ENCODE results near the gene FGG. TPM values are rescaled to one million over a fixed set of nuclear protein-coding genes. Genes with fewer than 3 reads are reported as not detected.
A peak's percentile ranks its signal among the peaks of the same experiment; 100 is the strongest.

FGG gene
- total RNA-seq, 4 donors from 2014 or later: not detected

GRCh38 chr4:154623436-154623835, 11.0 kb upstream of the FGG start:
- H3K4me1 ChIP-seq: peaks cover 0 to 12% (median 9%) of the 10 kb centered on the region in 4 donors
- WGBS, 2 donors (ENCODE audit: low coverage in 1 of 2): 69 to 80% methylated on average over 2 to 3 of the region's 3 CpGs
- no peaks in the 10 kb centered on the region for H3K36me3 ChIP-seq
- H3K9me3 ChIP-seq: no peaks in the 10 kb centered on the region
- in situ Hi-C loops (cut with MboI; ENCODE audit: low pct_ligation_motif_present in 1 of 4, low pct_unique_long_range_greater_than_20kb in 1 of 4, low sequenced_read_pairs in 3 of 4): no loop called here
- DNase-seq: no peak
- no peak overlapping the region for H3K27ac ChIP-seq
- intact Hi-C loops (cut with DNase I; ENCODE audit: low total_unique reads): no loop called here
- TF ChIP-seq POLR2AphosphoS5 (IDR thresholded peaks at IDR 0.05) (no peak), POLR2A (IDR thresholded peaks at IDR 0.05) (no peak), EP300 (IDR thresholded peaks at IDR 0.05; ENCODE audit: low read depth) (no peak)
- TF ChIP-seq, protein P1, sequence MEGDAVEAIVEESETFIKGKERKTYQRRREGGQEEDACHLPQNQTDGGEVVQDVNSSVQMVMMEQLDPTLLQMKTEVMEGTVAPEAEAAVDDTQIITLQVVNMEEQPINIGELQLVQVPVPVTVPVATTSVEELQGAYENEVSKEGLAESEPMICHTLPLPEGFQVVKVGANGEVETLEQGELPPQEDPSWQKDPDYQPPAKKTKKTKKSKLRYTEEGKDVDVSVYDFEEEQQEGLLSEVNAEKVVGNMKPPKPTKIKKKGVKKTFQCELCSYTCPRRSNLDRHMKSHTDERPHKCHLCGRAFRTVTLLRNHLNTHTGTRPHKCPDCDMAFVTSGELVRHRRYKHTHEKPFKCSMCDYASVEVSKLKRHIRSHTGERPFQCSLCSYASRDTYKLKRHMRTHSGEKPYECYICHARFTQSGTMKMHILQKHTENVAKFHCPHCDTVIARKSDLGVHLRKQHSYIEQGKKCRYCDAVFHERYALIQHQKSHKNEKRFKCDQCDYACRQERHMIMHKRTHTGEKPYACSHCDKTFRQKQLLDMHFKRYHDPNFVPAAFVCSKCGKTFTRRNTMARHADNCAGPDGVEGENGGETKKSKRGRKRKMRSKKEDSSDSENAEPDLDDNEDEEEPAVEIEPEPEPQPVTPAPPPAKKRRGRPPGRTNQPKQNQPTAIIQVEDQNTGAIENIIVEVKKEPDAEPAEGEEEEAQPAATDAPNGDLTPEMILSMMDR (IDR thresholded peaks at IDR 0.05): no peak
- no peak overlapping the region for H3K4me3 ChIP-seq
- peaks cover 25% of the 10 kb centered on the region for H3K27me3 ChIP-seq

GRCh38 chr4:154622598-154622997, 10.1 kb upstream of the FGG start:
- Histone ChIP-seq H3K9me3 (no peaks in the 10 kb centered on the region), H3K4me3 (no peak overlapping the region), H3K4me1 (peaks cover 0 to 19% (median 11%) of the 10 kb centered on the region in 4 donors), H3K27ac (no peak overlapping the region), H3K36me3 (no peaks in the 10 kb centered on the region), H3K27me3 (peaks cover 16% of the 10 kb centered on the region)
- intact Hi-C loops (cut with DNase I; ENCODE audit: low total_unique reads) (no loop called here), in situ Hi-C loops (cut with MboI; ENCODE audit: low pct_ligation_motif_present in 1 of 4, low pct_unique_long_range_greater_than_20kb in 1 of 4, low sequenced_read_pairs in 3 of 4) (no loop called here)
- no peak for DNase-seq
- TF ChIP-seq, protein P1 (IDR thresholded peaks at IDR 0.05): peak; percentile 36 to 64 (median 47)
- TF ChIP-seq POLR2AphosphoS5 (IDR thresholded peaks at IDR 0.05) (no peak), POLR2A (IDR thresholded peaks at IDR 0.05) (no peak), EP300 (IDR thresholded peaks at IDR 0.05; ENCODE audit: low read depth) (no peak)

GRCh38 chr4:154620111-154620510, 7.7 kb upstream of the FGG start:
- H3K36me3 ChIP-seq: no peaks in the 10 kb centered on the region
- no peak overlapping the region for H3K4me3 ChIP-seq
- H3K4me1 ChIP-seq: peaks cover 0 to 24% (median 7%) of the 10 kb centered on the region in 4 donors
- no peaks in the 10 kb centered on the region for H3K27me3 ChIP-seq
- no peaks in the 10 kb centered on the region for H3K9me3 ChIP-seq
- intact Hi-C loops (cut with DNase I; ENCODE audit: low total_unique reads) (no loop called here), in situ Hi-C loops (cut with MboI; ENCODE audit: low pct_ligation_motif_present in 1 of 4, low pct_unique_long_range_greater_than_20kb in 1 of 4, low sequenced_read_pairs in 3 of 4) (no loop called here)
- no peak for DNase-seq
- TF ChIP-seq, protein P1 (IDR thresholded peaks at IDR 0.05): no peak
- TF ChIP-seq EP300 (IDR thresholded peaks at IDR 0.05; ENCODE audit: low read depth) (no peak), POLR2AphosphoS5 (IDR thresholded peaks at IDR 0.05) (no peak), POLR2A (IDR thresholded peaks at IDR 0.05) (no peak)
- 48% methylated on average over 1 of the region's 1 CpG; no CpG with 5 or more reads in 1 of the 2 donors for WGBS, 2 donors (ENCODE audit: low coverage in 1 of 2)
- no peak overlapping the region for H3K27ac ChIP-seq

DNA sequence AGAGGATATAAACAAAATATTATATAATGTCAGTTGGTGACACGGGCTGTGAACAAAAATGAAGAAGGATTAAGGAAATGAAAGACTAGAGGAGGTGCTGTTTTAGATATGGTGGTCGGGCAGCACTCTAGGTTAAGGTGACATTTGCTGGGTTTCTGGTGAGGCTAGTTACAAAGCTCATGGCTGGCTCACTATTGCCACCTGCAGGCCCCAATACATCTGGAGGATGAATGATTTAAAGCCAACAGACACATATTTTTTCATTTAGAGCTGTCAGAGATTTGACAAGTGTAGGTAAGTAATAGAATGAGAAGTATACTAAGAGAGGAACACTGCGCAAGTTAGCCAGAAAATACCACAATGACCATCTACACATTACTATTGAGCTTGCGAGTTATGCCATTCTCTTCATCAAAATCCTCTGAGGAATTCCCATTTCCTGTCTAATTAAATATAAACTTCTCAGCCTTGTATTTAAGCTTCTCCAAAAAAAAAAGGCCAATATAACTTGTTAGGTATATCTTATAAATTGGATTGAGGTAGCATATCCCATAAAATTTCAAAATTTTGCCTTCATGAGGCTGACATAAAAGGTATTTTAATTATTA, 6.4 kb upstream of the FGG start:
- DNase-seq: peak; percentile 70
- WGBS, 2 donors (ENCODE audit: low coverage in 1 of 2): 18 to 44% methylated on average over 2 to 4 of the region's 4 CpGs
- in situ Hi-C loops (cut with MboI; ENCODE audit: low pct_ligation_motif_present in 1 of 4, low pct_unique_long_range_greater_than_20kb in 1 of 4, low sequenced_read_pairs in 3 of 4) (loop anchor here in 3 of 4 donors (5.0 to 10.0 kb wide), 2 partner anchors 64 to 67 kb away; partner anchors contain the start of gene PLRG1 (in 3 of the 3)), intact Hi-C loops (cut with DNase I; ENCODE audit: low total_unique reads) (no loop called here)
- Histone ChIP-seq H3K4me1 (peaks cover 0 to 24% (median 7%) of the 10 kb centered on the region in 4 donors), H3K4me3 (no peak overlapping the region), H3K27ac (no peak overlapping the region), H3K9me3 (no peaks in the 10 kb centered on the region), H3K27me3 (no peaks in the 10 kb centered on the region), H3K36me3 (no peaks in the 10 kb centered on the region)
- no peak for TF ChIP-seq POLR2A (IDR thresholded peaks at IDR 0.05)
- no peak for TF ChIP-seq EP300 (IDR thresholded peaks at IDR 0.05; ENCODE audit: low read depth)
- TF ChIP-seq, protein P1 (IDR thresholded peaks at IDR 0.05): peak; percentile 50 to 68 (median 63)
- no peak for TF ChIP-seq POLR2AphosphoS5 (IDR thresholded peaks at IDR 0.05)

All from transverse colon (tissue), 4 donors.